Ishikawa (cell line): ENCODE data around the gene GDPD4.

Experiments used
- CEBPB ChIP-seq: IDR thresholded peaks from 2 replicates; pipeline ENCODE4 v1.6.1; 2012
- EP300 ChIP-seq: IDR thresholded peaks from 2 replicates; pipeline ENCODE4 v1.6.1; 2012; ENCODE audit warnings: borderline replicate concordance
- FOXM1 ChIP-seq: IDR thresholded peaks from 2 replicates; pipeline ENCODE4 v1.6.1; 2012; ENCODE audit warnings: low read depth, borderline replicate concordance
- REST ChIP-seq: IDR thresholded peaks from 2 replicates; pipeline ENCODE4 v1.6.1; 2012; ENCODE audit warnings: low read depth, mild to moderate bottlenecking
- TCF12 ChIP-seq: IDR thresholded peaks from 2 replicates; pipeline ENCODE4 v1.6.1; 2012; ENCODE audit warnings: low read depth
- TEAD4 ChIP-seq: IDR thresholded peaks from 2 replicates; pipeline ENCODE4 v1.6.1; 2012
- USF1 ChIP-seq: IDR thresholded peaks from 2 replicates; pipeline ENCODE4 v1.6.1; 2012

DNA sequence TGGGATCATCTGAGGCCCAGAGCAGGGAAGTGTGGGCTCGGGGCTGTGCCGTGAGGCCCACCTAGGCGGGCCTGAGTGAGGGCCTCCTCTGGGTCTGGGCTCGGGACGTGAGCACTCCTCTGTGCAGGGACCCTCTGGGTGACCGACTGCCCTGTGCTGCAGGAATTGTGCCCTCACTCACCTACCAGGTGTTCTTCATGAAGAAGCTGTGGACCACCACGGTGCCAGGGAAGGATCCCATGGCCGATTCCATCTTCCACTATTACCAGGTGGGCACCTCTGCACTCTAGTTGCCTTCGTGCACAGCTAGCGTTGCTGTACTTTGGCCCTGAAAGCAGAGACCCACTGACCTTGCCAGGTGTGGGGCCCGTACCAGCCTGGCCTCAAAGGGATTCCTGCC, 93.0 kb downstream of the GDPD4 start:
- TF ChIP-seq FOXM1 (no peak), TEAD4 (no peak), CEBPB (no peak), TCF12 (no peak), USF1 (no peak), EP300 (no peak), REST (no peak)
